K562 (cell line): ENCODE results near the gene RNF217. TPM values are rescaled to one million over a fixed set of nuclear protein-coding genes. Genes with fewer than 3 reads are reported as not detected.

Source experiments
- ATF2 ChIP-seq: sonication (generic); formaldehyde crosslinking; IDR thresholded peaks from 2 replicates; pipeline ENCODE4 v1.8.1; 2022; ENCODE audit warnings: missing genetic modification reagents
- ATF3 ChIP-seq, 2 experiments: fragments of 450-650 bp in 1 of 2; sonication (generic) in 1 of 2; formaldehyde crosslinking in 1 of 2; IDR thresholded peaks in 1 of 2; conservative IDR thresholded peaks in 1 of 2; 2 replicates each; pipeline versions ENCODE4 v1.6.1 to v1.8.1; 2016 to 2023; ENCODE audit warnings: mild to moderate bottlenecking in 2 of 2, moderate library complexity in 2 of 2, inconsistent platforms in 1 of 2, missing genetic modification reagents in 1 of 2
- CBX5 ChIP-seq: IDR thresholded peaks from 2 replicates; pipeline ENCODE4 v1.6.1; 2014; ENCODE audit warnings: low read depth, borderline replicate concordance
- CC2D1A ChIP-seq: fragments of 450-650 bp; IDR thresholded peaks from 2 replicates; pipeline ENCODE4 v1.6.1; 2017; ENCODE audit warnings: mild to moderate bottlenecking
- GATA2 ChIP-seq: sonication (generic); formaldehyde crosslinking; IDR thresholded peaks from 2 replicates; pipeline ENCODE4 v1.4.0; 2020; ENCODE audit warnings: mild to moderate bottlenecking, missing genetic modification reagents
- HINFP ChIP-seq: fragments of 450-650 bp; conservative IDR thresholded peaks from 2 replicates; pipeline ENCODE4 v1.6.1; 2016; ENCODE audit warnings: missing genetic modification characterization, low read depth, mild to moderate bottlenecking, control low read depth, missing compliant biosample characterization
- JUN ChIP-seq, 2 experiments: sonication (generic) in 1 of 2; formaldehyde crosslinking in 1 of 2; IDR thresholded peaks; 2 replicates each; pipeline versions ENCODE4 v1.6.1 to v1.8.0; 2012 to 2022; ENCODE audit warnings: borderline replicate concordance in 2 of 2, mild to moderate bottlenecking in 2 of 2, improper control_type of control experiment in 1 of 2, low read depth in 1 of 2, low read length in 1 of 2, missing genetic modification reagents in 1 of 2
- KDM1A ChIP-seq, 2 experiments: fragments of 450-650 bp; IDR thresholded peaks; 2 replicates each; pipeline ENCODE4 v1.6.1; 2016; ENCODE audit warnings: mild to moderate bottlenecking in 2 of 2
- PHF20 ChIP-seq: fragments of 450-650 bp; IDR thresholded peaks from 2 replicates; pipeline ENCODE4 v1.6.1; 2018; ENCODE audit not compliant: partially characterized antibody
- POLR3G ChIP-seq: IDR thresholded peaks from 2 replicates; pipeline ENCODE4 v1.6.1; 2011; ENCODE audit not compliant: insufficient read length, insufficient replicate concordance; ENCODE audit errors: extremely low read depth
- PURB ChIP-seq: sonication (generic); formaldehyde crosslinking; IDR thresholded peaks from 2 replicates; pipeline ENCODE4 v1.9.0; 2021; ENCODE audit warnings: low read depth, mild to moderate bottlenecking, missing genetic modification reagents
- RBM34 ChIP-seq: fragments of 200-400 bp; formaldehyde crosslinking; IDR thresholded peaks from 2 replicates; pipeline ENCODE4 v1.6.1; 2018; ENCODE audit warnings: low read length, borderline replicate concordance; ENCODE audit not compliant: insufficient read depth
- TEAD4 ChIP-seq, 2 experiments: sonication (generic) in 1 of 2; formaldehyde crosslinking in 1 of 2; IDR thresholded peaks; 2 replicates each; pipeline versions ENCODE4 v1.6.1 to v1.8.0; 2012 to 2022; ENCODE audit warnings: borderline replicate concordance in 1 of 2, inconsistent platforms in 1 of 2, low read length in 1 of 2, mild to moderate bottlenecking in 1 of 2, missing genetic modification reagents in 1 of 2
- YY1 ChIP-seq, 3 experiments: IDR thresholded peaks; 2 replicates each; pipeline ENCODE4 v1.6.1; 2011; ENCODE audit warnings: low read length in 2 of 3, mild to moderate bottlenecking in 2 of 3, moderate library complexity in 2 of 3, borderline replicate concordance in 1 of 3, control low read depth in 1 of 3, low read depth in 1 of 3; ENCODE audit not compliant: insufficient read depth in 3 of 3, insufficient replicate concordance in 2 of 3, control insufficient read depth in 1 of 3, insufficient read length in 1 of 3; ENCODE audit errors: extremely low read depth in 1 of 3
- ZBTB34 ChIP-seq: fragments of 250-450 bp; sonication (Bioruptor Pico); IDR thresholded peaks from 2 replicates; pipeline ENCODE4 v1.8.0; 2021; ENCODE audit warnings: mild to moderate bottlenecking, moderate library complexity
- ZC3H4 ChIP-seq: sonication (generic); formaldehyde crosslinking; IDR thresholded peaks from 2 replicates; pipeline ENCODE4 v1.9.0; 2021; ENCODE audit warnings: missing genetic modification reagents, borderline replicate concordance
- ZFP30 ChIP-seq: fragments of 250-450 bp; sonication (Bioruptor Pico); IDR thresholded peaks from 2 replicates; pipeline ENCODE4 v1.8.0; 2022; ENCODE audit warnings: moderate library complexity, mild to moderate bottlenecking, inconsistent platforms, borderline replicate concordance
- polyA plus RNA-seq, 8 experiments: library from polyadenylated mRNA; depleted of rRNA in 4 of 8; stranded (reverse) in 5 of 8; unstranded in 3 of 8; fragments of >200 nt; fragmentation: Nextera tagmentation in 2 of 8; fragmentation: Illumina TruSeq in 1 of 8; extraction: Ambion mirVana in 2 of 8; extraction: Trizol in 1 of 8; gene quantifications; 2 replicates each; pipeline versions ENCODE4 v1.2.1 to v1.2.3, GENCODE V29; 2011 to 2014; ENCODE audit warnings: inconsistent platforms in 1 of 8, missing spikeins in 1 of 8
- total RNA-seq, 7 experiments: library from RNA; depleted of rRNA in 6 of 7; stranded (reverse); fragments of >200 nt in 6 of 7; fragmentation: Illumina TruSeq in 2 of 7; extraction: Trizol in 2 of 7; gene quantifications; 2 replicates each; pipeline versions ENCODE4 v1.2.1 to v1.2.3, GENCODE V29; 2011 to 2021; ENCODE audit warnings: low replicate concordance in 1 of 7

RNF217 gene
- total and polyA plus RNA-seq, 9 of the 15 experiments (the other 6 are each of a cell fraction or from before 2014, with no cell fraction given), result 2.9 to 25.6 (median 12.0) TPM

- TF ChIP-seq POLR3G, result no peak
- TF ChIP-seq GATA2 (CRISPR knock-in tag), result no peak
- TF ChIP-seq PHF20, result no peak
- no peak for TF ChIP-seq HINFP (tag)
- peak; percentile 79 for TF ChIP-seq ATF3 (IDR thresholded peaks at IDR 0.05)
- TF ChIP-seq ATF3 (CRISPR knock-in tag; conservative IDR thresholded peaks at IDR 0.05), result peak; percentile 36; the same call in 1 of the 2 replicates
- TF ChIP-seq RBM34, result no peak
- peak; percentile 68 for TF ChIP-seq JUN (IDR thresholded peaks at IDR 0.05; ENCODE audit: borderline replicate concordance, low read depth, low read length)
- no peak for TF ChIP-seq JUN (CRISPR knock-in tag; IDR thresholded peaks at IDR 0.05; ENCODE audit: borderline replicate concordance)
- no peak for TF ChIP-seq KDM1A (IDR thresholded peaks at IDR 0.05)
- no peak for TF ChIP-seq PURB (CRISPR knock-in tag)
- TF ChIP-seq ZFP30, result no peak
- no peak for TF ChIP-seq CC2D1A
- peak; percentile 32; the same call in 1 of the 2 replicates for TF ChIP-seq TEAD4 (IDR thresholded peaks at IDR 0.05; ENCODE audit: low read length)
- no peak for TF ChIP-seq TEAD4 (CRISPR knock-in tag; IDR thresholded peaks at IDR 0.05; ENCODE audit: borderline replicate concordance)
- TF ChIP-seq ATF2, result no peak
- no peak for TF ChIP-seq ZBTB34 (CRISPR knock-in tag)
- no peak for TF ChIP-seq YY1 (IDR thresholded peaks at IDR 0.05; ENCODE audit: borderline replicate concordance in 1 of 3, control insufficient read depth in 1 of 3, extremely low read depth in 1 of 3, insufficient read depth in 3 of 3, insufficient read length in 1 of 3, insufficient replicate concordance in 2 of 3, low read depth in 1 of 3, low read length in 2 of 3)
- TF ChIP-seq ZC3H4, result no peak
- TF ChIP-seq CBX5, result peak; percentile 95
These were observed 149.2 kb downstream of the RNF217 start (continued) for GRCh38 chr6:125111219-125111983.
